ENCODE measurements around the gene TMPRSS11D.

The TMPRSS11D gene

GRCh38 chr4:67810011-67810410, 73.8 kb downstream of the TMPRSS11D start:
- TF ChIP-seq CTCF (IDR thresholded peaks at IDR 0.05), result no peak

DNA sequence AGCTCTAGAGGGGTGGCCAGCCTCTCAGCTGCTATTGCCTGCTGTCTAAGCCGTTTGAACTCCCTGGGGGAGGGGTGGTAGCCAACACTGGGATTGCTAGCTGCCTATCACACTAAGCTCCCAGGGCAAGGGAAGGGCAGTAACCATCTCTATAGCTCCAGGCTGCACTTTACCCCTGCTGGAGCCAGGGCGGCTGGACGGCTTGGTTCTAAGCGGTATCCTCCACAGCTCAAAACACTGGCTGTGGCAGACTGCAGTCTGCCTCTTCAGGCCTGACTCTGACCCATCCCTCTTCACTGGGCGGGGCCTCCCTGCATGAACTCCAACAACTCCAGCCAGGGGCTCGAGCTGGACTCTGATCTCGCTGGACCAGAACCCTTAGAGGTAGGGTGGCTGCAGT, 74.3 kb downstream of the TMPRSS11D start:
- TF ChIP-seq CTCF (IDR thresholded peaks at IDR 0.05), result no peak

DNA sequence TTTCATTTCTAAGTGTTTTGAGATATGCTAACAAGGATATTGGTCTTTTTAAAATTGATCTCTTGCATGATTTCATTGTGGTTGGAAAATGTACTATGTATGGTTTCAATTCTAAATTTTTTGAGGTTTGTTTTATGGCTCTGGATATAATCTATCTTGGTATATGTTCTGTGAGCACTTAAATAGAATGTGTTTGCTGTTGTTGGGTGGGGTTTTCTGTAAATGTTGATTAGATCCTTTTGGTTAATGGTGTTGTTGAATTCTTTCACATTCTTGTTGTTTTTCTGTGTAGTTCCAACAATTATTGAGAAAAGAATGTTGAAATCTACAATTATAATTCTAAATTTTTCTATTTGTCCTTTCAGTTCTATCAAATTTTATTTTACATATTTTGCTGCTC, 87.0 kb downstream of the TMPRSS11D start:
- TF ChIP-seq CTCF (IDR thresholded peaks at IDR 0.05), result no peak

- TF ChIP-seq CTCF (IDR thresholded peaks at IDR 0.05), result no peak
These were observed 93.1 kb downstream of the TMPRSS11D start for GRCh38 chr4:67790721-67791120.

DNA sequence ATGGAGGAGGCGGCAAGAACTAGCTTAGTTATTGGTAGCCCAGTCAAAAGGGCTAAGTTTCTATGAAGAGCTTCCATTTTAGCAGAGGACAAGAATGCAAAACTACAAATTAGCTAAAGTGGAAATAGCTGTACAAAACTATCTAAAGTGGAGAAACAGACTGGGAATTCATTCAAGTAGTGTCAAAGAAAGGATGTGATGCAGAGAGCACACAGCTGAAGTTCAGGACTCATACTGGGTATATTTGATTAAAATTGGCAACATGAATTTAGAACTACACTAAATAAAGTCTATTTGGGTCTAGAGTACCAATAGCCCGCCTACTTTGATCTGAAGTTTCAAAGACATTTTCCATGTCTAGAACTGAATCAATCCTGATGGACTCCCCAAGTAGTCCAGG, 96.5 kb downstream of the TMPRSS11D start:
- no peak for TF ChIP-seq CTCF (IDR thresholded peaks at IDR 0.05)

DNA sequence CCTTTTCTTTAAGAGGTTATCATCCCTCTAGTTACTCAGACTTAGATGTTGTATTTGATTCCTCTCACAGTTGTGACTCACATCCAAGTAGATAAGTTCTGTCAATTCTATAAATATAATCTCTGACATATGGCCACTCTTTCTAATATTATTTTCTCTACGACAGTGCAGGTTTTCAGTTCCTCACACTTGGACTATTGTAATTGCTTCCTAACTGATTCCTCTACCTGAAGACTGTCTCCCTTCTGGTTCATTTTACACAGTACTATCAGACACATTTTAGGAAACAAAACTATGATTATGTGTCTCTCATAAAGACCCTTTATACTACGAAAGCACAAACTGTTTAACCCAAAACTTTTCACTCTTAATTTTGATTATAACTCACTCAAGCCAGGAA, 98.3 kb downstream of the TMPRSS11D start:
- no peak for TF ChIP-seq CTCF (IDR thresholded peaks at IDR 0.05)

GRCh38 chr4:67779631-67780030, 104.2 kb downstream of the TMPRSS11D start:
- no peak for TF ChIP-seq CTCF (IDR thresholded peaks at IDR 0.05)

DNA sequence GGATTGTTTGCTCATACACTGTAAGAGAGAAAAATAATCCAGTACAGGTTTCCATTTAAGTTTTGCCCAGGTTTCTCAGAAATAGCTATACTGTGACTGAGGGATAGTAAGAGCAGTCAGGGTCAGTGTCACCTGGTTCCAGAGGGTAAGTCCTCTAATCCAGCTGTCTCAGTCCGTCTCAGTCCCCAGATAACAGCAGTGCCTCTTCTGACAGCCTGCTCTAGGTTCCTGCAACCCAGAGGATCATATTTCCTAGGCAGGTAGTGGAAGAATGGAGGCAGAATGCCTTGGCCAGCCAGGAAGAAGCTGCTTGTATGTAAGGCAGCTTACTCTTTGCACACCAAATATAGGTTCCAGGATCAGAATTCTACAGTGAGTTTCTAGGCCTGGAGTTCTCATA, 107.1 kb downstream of the TMPRSS11D start:
- no peak for TF ChIP-seq CTCF (IDR thresholded peaks at IDR 0.05)

Measured in LNCAP (cell line).